Measurements from ENCODE around the gene GLI3. TPM values are rescaled to one million over a fixed set of nuclear protein-coding genes. Genes with fewer than 3 reads are reported as not detected.

GLI3 gene
- total and polyA plus RNA-seq, 11 donors, result 0.50 to 14.4 (median 5.7) TPM

- H3K4me1 ChIP-seq, result peaks cover 0 to 3% (median 0%) of the 10 kb centered on the region in 12 donors
- H3K36me3 ChIP-seq, result peaks cover 0 to 13% (median 0%) of the 10 kb centered on the region in 9 donors
- no peaks in the 10 kb centered on the region for H3K27me3 ChIP-seq
- H3K27ac ChIP-seq, result peak overlapping the region in 1 of 12 donors; percentile 39
- no peak overlapping the region for H3K4me3 ChIP-seq
- DNase-seq, result no peak
- 63 to 77% (median 72%) methylated on average over 15 of the region's 15 CpGs for WGBS, 4 donors
- peaks cover 0 to 18% (median 10%) of the 10 kb centered on the region in 12 donors for H3K9me3 ChIP-seq
- TF ChIP-seq POLR2A (IDR thresholded peaks at IDR 0.05), result no peak
- TF ChIP-seq, protein P1, sequence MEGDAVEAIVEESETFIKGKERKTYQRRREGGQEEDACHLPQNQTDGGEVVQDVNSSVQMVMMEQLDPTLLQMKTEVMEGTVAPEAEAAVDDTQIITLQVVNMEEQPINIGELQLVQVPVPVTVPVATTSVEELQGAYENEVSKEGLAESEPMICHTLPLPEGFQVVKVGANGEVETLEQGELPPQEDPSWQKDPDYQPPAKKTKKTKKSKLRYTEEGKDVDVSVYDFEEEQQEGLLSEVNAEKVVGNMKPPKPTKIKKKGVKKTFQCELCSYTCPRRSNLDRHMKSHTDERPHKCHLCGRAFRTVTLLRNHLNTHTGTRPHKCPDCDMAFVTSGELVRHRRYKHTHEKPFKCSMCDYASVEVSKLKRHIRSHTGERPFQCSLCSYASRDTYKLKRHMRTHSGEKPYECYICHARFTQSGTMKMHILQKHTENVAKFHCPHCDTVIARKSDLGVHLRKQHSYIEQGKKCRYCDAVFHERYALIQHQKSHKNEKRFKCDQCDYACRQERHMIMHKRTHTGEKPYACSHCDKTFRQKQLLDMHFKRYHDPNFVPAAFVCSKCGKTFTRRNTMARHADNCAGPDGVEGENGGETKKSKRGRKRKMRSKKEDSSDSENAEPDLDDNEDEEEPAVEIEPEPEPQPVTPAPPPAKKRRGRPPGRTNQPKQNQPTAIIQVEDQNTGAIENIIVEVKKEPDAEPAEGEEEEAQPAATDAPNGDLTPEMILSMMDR (IDR thresholded peaks at IDR 0.05), result no peak
- intact Hi-C loops (cut with DNase I), result no loop called here
- no peak for ATAC-seq
Observed at GRCh38 chr7:42017349-42017986, 219.5 kb downstream of the GLI3 start.

- H3K4me3 ChIP-seq, result no peak overlapping the region
- WGBS, 4 donors, result 96 to 99% (median 98%) methylated on average over 3 of the region's 3 CpGs
- peaks cover 0 to 11% (median 0%) of the 10 kb centered on the region in 9 donors for H3K36me3 ChIP-seq
- H3K27me3 ChIP-seq, result no peaks in the 10 kb centered on the region
- H3K9me3 ChIP-seq, result peaks cover 0 to 18% (median 10%) of the 10 kb centered on the region in 12 donors
- TF ChIP-seq POLR2A (IDR thresholded peaks at IDR 0.05), result no peak
- TF ChIP-seq, protein P1 (IDR thresholded peaks at IDR 0.05), result no peak
- intact Hi-C loops (cut with DNase I), result no loop called here
- ATAC-seq (no peak), DNase-seq (no peak)
- H3K27ac ChIP-seq, result peak overlapping the region in 1 of 12 donors; percentile 39
- H3K4me1 ChIP-seq, result peaks cover 0 to 4% (median 0%) of the 10 kb centered on the region in 12 donors
Observed at GRCh38 chr7:42016517-42016916, 220.5 kb downstream of the GLI3 start.

DNA sequence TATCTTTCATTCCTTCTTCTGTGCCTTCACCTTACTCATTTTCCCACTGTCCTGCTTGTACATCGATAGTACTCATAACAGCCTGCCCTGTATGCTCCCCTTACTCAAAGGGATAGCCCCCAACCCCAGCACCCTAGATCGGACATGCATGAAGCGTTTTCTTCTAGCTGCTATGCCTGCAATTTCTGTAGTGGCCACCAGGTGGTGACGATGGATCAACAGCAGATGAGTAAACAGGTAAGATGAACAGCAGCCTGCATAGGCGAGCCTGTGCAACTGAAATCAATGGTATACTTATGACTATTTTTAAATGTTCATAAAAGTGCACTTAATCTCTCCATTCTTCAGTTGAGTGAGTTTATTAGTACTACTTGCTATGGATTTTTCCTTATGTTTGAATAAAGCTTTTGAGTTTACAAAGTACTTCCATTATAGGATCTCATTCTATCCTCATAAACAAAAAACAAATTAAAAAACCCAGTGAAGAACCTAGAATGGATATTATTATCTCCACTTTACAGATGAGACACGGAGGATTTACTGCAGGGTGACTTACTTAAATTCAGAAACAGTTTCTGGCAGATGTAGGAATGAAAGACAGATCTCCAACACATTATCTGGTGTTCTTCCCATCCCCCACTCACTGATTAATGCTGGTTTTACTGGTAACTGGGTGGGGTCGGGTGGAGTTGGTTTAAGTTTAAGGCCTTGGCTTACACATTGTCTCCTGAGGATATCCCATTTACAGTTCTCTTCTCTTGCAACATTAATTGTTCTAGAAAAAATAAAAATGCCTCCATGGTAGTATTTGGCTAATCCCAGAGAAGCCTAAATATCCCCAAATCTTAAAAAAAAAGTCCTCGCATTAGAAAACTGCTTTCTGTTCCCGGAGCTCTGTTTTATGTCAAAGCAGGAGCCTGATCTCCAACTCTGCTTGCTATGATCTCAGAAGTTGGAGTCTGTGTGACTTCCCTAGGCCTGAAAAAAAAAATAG lies 222.1 kb downstream of the GLI3 start:
- peak in 2 of 4 donors; percentile 47 to 48 for ATAC-seq
- TF ChIP-seq, protein P1 (IDR thresholded peaks at IDR 0.05), result peak in 11 of 12 donors; percentile 35 to 68 (median 58)
- TF ChIP-seq POLR2A (IDR thresholded peaks at IDR 0.05), result no peak
- peak overlapping the region in 1 of 12 donors; percentile 39 for H3K27ac ChIP-seq
- peaks cover 0 to 18% (median 10%) of the 10 kb centered on the region in 12 donors for H3K9me3 ChIP-seq
- H3K4me1 ChIP-seq, result peaks cover 0 to 4% (median 0%) of the 10 kb centered on the region in 12 donors
- intact Hi-C loops (cut with DNase I), result no loop called here
- peaks cover 0 to 14% (median 0%) of the 10 kb centered on the region in 9 donors for H3K36me3 ChIP-seq
- no peaks in the 10 kb centered on the region for H3K27me3 ChIP-seq
- DNase-seq, result no peak
- no peak overlapping the region for H3K4me3 ChIP-seq
- WGBS, 4 donors, result 67 to 71% (median 69%) methylated on average over 9 of the region's 9 CpGs

All from heart left ventricle (tissue), 16 donors.